K562 (cell line): ENCODE results near the gene FAM43B. TPM values are rescaled to one million over a fixed set of nuclear protein-coding genes. Genes with fewer than 3 reads are reported as not detected.

Source experiments
- ATAC-seq: fragments of 200-7000 bp; cut with Tn5 transposase; 3 replicates; pipeline ENCODE4 v1.9.1; 2020; ENCODE audit warnings: moderate library complexity
- BruUV-seq: library from RNA; stranded (reverse); fragments of 400-500 nt; replicated peaks from 2 replicates; lab custom pipeline; 2021; lab: Mats Ljungman, UMichigan
- CTCF ChIA-PET: fragments of 300-600 bp; formaldehyde crosslinking; extraction: SDS; loops from one replicate; lab custom pipeline; 2021; ENCODE audit warnings: low intra/inter-chr PET ratio; lab: Yijun Ruan, JAX
- POLR2A ChIA-PET: fragments of 300-600, 350-650 bp; sonication (Branson Sonifier 250); formaldehyde crosslinking; extraction: SDS; loops from one replicate; lab custom pipeline; 2021; ENCODE audit warnings: antibody characterized with exemption, inconsistent platforms; lab: Yijun Ruan, JAX
- DNase-seq, 4 experiments: peaks; one replicate each; pipeline versions ENCODE4 v3.0.0 to v3.0.0-alpha.2; 2011 to 2018; ENCODE audit warnings: low spot score in 3 of 4, mixed read lengths in 3 of 4; ENCODE audit errors: extremely low read depth in 1 of 4
- FAIRE-seq: peaks from 2 replicates; lab custom pipeline; 2011; peaks lifted over from hg19 to GRCh38; lab: Jason Lieb, UNC
- H2AFZ ChIP-seq: 2 replicates; pipeline ENCODE4 v1.6.0; 2011; ENCODE audit warnings: low read depth, low read length, control low read depth, inconsistent platforms
- H3K27ac ChIP-seq: fragments of 200-600 bp; 3 replicates; pipeline ENCODE4 v1.8.0; 2011; ENCODE audit warnings: low read depth, mild to moderate bottlenecking, control low read depth, inconsistent platforms, low read length, moderate library complexity, mixed read lengths; ENCODE audit errors: extremely low read depth
- H3K27me3 ChIP-seq, 2 experiments: fragments of 300-600 bp in 1 of 2; 2 replicates in 1 of 2; 3 replicates in 1 of 2; pipeline versions ENCODE4 v1.6.0 to v1.8.0; 2011; ENCODE audit warnings: inconsistent platforms in 2 of 2, low read length in 2 of 2, mild to moderate bottlenecking in 1 of 2, mixed read lengths in 1 of 2, moderate library complexity in 1 of 2; ENCODE audit not compliant: control insufficient read depth in 2 of 2, insufficient read depth in 2 of 2
- H3K36me3 ChIP-seq: fragments of 300-600 bp; 3 replicates; pipeline ENCODE4 v1.8.0; 2011; ENCODE audit warnings: mild to moderate bottlenecking, low read length, inconsistent platforms; ENCODE audit not compliant: control insufficient read depth, insufficient read depth
- H3K4me1 ChIP-seq, 2 experiments: fragments of 200-600 bp in 1 of 2; replicated peaks in 1 of 2; 2 replicates in 1 of 2; 3 replicates in 1 of 2; pipeline versions ENCODE4 v1.5.1 to v1.8.0; 2011; ENCODE audit warnings: inconsistent platforms in 2 of 2, low read length in 2 of 2, mild to moderate bottlenecking in 1 of 2, mixed read lengths in 1 of 2, moderate library complexity in 1 of 2; ENCODE audit not compliant: control insufficient read depth in 2 of 2, insufficient read depth in 2 of 2
- H3K4me2 ChIP-seq: 2 replicates; pipeline ENCODE4 v1.6.1; 2011; ENCODE audit warnings: low read length, control low read depth, inconsistent platforms, mixed read lengths; ENCODE audit not compliant: insufficient read depth
- H3K4me3 ChIP-seq: fragments of 200-600 bp; sonication (generic), shearing (Covaris generic); 2 replicates; pipeline ENCODE4 v1.5.1; 2016; ENCODE audit warnings: control low read depth, inconsistent platforms
- H3K79me2 ChIP-seq: fragments of 200-600 bp; 3 replicates; pipeline ENCODE4 v1.8.0; 2011; ENCODE audit warnings: low read length, inconsistent platforms; ENCODE audit not compliant: control insufficient read depth, insufficient read depth
- H3K9ac ChIP-seq, 2 experiments: 2 replicates each; pipeline versions ENCODE4 v1.6.0 to v1.6.1; 2011; ENCODE audit warnings: low read depth in 2 of 2, low read length in 2 of 2, control low read depth in 1 of 2, inconsistent platforms in 1 of 2, mild to moderate bottlenecking in 1 of 2, mixed read lengths in 1 of 2; ENCODE audit not compliant: insufficient read depth in 1 of 2
- H3K9me1 ChIP-seq: one replicate; pipeline ENCODE4 v1.6.0; 2011; ENCODE audit warnings: inconsistent platforms, mild to moderate bottlenecking, low read length, moderate library complexity; ENCODE audit not compliant: control insufficient read depth, insufficient read depth
- H3K9me3 ChIP-seq: replicated peaks from 2 replicates; pipeline ENCODE4 v1.5.1; 2011; ENCODE audit warnings: low read depth, low read length, inconsistent platforms; ENCODE audit not compliant: control insufficient read depth, insufficient read depth
- H4K20me1 ChIP-seq: replicated peaks from 2 replicates; pipeline ENCODE4 v1.6.1; 2011; ENCODE audit warnings: low read length, inconsistent platforms, mixed read lengths; ENCODE audit not compliant: control insufficient read depth, insufficient read depth
- ATF1 ChIP-seq, 2 experiments: fragments of 450-650 bp in 1 of 2; IDR thresholded peaks; 2 replicates each; pipeline ENCODE4 v1.6.1; 2016; ENCODE audit warnings: missing compliant biosample characterization in 1 of 2, missing genetic modification characterization in 1 of 2
- BCOR ChIP-seq: fragments of 450-650 bp; IDR thresholded peaks from 2 replicates; pipeline ENCODE4 v1.6.1; 2016
- CREM ChIP-seq: IDR thresholded peaks from 2 replicates; pipeline ENCODE4 v1.6.1; 2014; ENCODE audit warnings: antibody characterized with exemption, low read depth
- KLF1 ChIP-seq: fragments of 450-650 bp; IDR thresholded peaks from 2 replicates; pipeline ENCODE4 v1.6.1; 2016; ENCODE audit warnings: missing genetic modification characterization, missing compliant biosample characterization
- MED1 ChIP-seq: sonication (generic); formaldehyde crosslinking; IDR thresholded peaks from 2 replicates; pipeline ENCODE4 v1.8.1; 2023; ENCODE audit warnings: missing genetic modification reagents, borderline replicate concordance
- POLR3G ChIP-seq: IDR thresholded peaks from 2 replicates; pipeline ENCODE4 v1.6.1; 2011; ENCODE audit not compliant: insufficient read length, insufficient replicate concordance; ENCODE audit errors: extremely low read depth
- RBM39 ChIP-seq: fragments of 200-400 bp; formaldehyde crosslinking; optimal IDR thresholded peaks from 2 replicates; pipeline ENCODE3; 2018; ENCODE audit warnings: low read depth, low read length
- RHOXF2B ChIP-seq: fragments of 250-450 bp; sonication (Bioruptor Pico); conservative IDR thresholded peaks from 2 replicates; pipeline ENCODE4 v1.5.1; 2021
- TAL1 ChIP-seq: fragments of 450-650 bp; IDR thresholded peaks from 2 replicates; pipeline ENCODE4 v1.6.1; 2016; ENCODE audit warnings: mild to moderate bottlenecking
- ZNF431 ChIP-seq: sonication (generic); formaldehyde crosslinking; IDR thresholded peaks from 2 replicates; pipeline ENCODE4 v1.8.0; 2022; ENCODE audit warnings: mild to moderate bottlenecking, missing genetic modification reagents
- WGBS: fragments of 100-300 bp; shearing (Covaris generic); methylation state at CpG from one replicate; pipeline ENCODE4 v1.1.6; 2016; ENCODE audit warnings: low coverage, mixed read lengths; ENCODE audit not compliant: insufficient coverage; ENCODE audit errors: missing lambda C conversion rate; 5-methylcytosine and 5-hydroxymethylcytosine counted together
- in situ Hi-C: fragments of 300-500 bp; cut with MboI; formaldehyde crosslinking; loops from 4 replicates; pipeline ENCODE4 v1.15.0; 2018; ENCODE audit warnings: inconsistent platforms, mixed read lengths
- intact Hi-C: fragments of 100-400 bp; cut with micrococcal nuclease; formaldehyde crosslinking; loops from 2 replicates; pipeline ENCODE4 v1.14.2; 2022
- polyA plus RNA-seq, 8 experiments: library from polyadenylated mRNA; depleted of rRNA in 4 of 8; stranded (reverse) in 5 of 8; unstranded in 3 of 8; fragments of >200 nt; fragmentation: Nextera tagmentation in 2 of 8; fragmentation: Illumina TruSeq in 1 of 8; extraction: Ambion mirVana in 2 of 8; extraction: Trizol in 1 of 8; gene quantifications; 2 replicates each; pipeline versions ENCODE4 v1.2.1 to v1.2.3, GENCODE V29; 2011 to 2014; ENCODE audit warnings: inconsistent platforms in 1 of 8, missing spikeins in 1 of 8
- total RNA-seq, 7 experiments: library from RNA; depleted of rRNA in 6 of 7; stranded (reverse); fragments of >200 nt in 6 of 7; fragmentation: Illumina TruSeq in 2 of 7; extraction: Trizol in 2 of 7; gene quantifications; 2 replicates each; pipeline versions ENCODE4 v1.2.1 to v1.2.3, GENCODE V29; 2011 to 2021; ENCODE audit warnings: low replicate concordance in 1 of 7

FAM43B gene
- total and polyA plus RNA-seq, 9 of the 15 experiments (the other 6 are each of a cell fraction or from before 2014, with no cell fraction given), result not detected

DNA sequence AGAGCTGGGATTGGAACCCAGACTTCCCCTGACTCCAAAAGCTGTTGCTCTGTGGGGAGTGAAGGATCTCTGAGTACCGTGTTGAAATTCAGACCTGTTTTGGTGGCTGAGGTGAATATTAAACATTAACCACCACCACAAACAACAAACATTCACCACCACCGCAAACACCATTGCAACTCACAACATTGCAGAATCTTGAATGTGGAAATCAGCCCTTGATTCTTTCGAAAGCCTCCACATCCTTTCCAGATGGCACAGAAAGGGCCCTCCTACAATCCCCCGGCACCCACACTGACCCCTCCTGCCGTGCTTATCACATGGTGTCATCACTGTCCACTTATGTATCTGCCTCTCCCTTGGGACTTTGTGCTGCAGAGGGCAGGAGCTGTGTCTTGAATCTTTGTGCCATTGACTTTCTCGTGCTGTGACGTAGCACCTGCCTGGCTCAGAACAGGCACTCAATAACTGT, 38.0 kb downstream of the FAM43B start:
- FAIRE-seq (peak; percentile 54), DNase-seq (no peak), ATAC-seq (no peak)
- in situ Hi-C loops, result no loop called here
- H3K4me1 ChIP-seq, result peaks cover 3 to 10% of the 10 kb centered on the region in 2 experiments; a peak in 3 of 5 replicates
- H3K9me3 ChIP-seq, result no peaks in the 10 kb centered on the region
- H3K4me2 ChIP-seq, result no peak overlapping the region
- TF ChIP-seq CREM (0 out of 2 replicates have a peak, but pooled peaks have one; percentile 35), ATF1 (CRISPR knock-in tag; IDR thresholded peaks at IDR 0.05) (no peak), ATF1 (tag; IDR thresholded peaks at IDR 0.05) (peak; percentile 37; the same call in 1 of the 2 replicates), BCOR (no peak), POLR3G (no peak)
- H3K27me3 ChIP-seq, result peaks cover 42 to 72% of the 10 kb centered on the region in 2 experiments
- no TSS peak for BruUV-seq
- WGBS, result 3% methylated on average over 7 of the region's 7 CpGs
- H3K36me3 ChIP-seq, result no peaks in the 10 kb centered on the region
- no peak overlapping the region for H3K9ac ChIP-seq
- ChIA-PET CTCF (no interaction called here), POLR2A (no interaction called here)
- H3K79me2 ChIP-seq, result no peaks in the 10 kb centered on the region
- 0 out of 2 replicates have a peak, but pooled peaks cover 7% of the 10 kb centered on the region for H4K20me1 ChIP-seq
- no peak overlapping the region for H2AFZ ChIP-seq
- H3K4me3 ChIP-seq, result no peak overlapping the region
- no peaks in the 10 kb centered on the region for H3K9me1 ChIP-seq
- H3K27ac ChIP-seq, result no peak overlapping the region
- intact Hi-C loops, result no loop called here

DNA sequence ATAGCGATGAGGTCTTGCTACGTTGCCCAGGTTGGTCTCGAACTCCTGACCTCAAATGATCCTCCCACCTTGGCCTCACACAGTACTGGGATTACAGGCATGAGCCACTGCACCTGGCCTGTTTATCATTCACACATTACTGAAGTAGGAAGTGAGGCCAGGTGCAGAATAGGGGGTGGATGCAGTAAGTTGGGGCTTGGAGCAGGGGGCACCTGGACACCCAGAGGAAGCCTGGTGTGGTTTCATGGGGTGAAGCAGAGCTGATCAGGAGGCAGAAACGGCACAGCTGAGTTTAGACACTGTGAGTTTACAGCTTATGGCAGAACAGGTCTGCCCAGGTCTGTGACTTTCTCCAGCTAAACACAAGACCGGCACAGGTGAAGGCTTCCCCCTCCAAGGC, 41.4 kb downstream of the FAM43B start:
- no peak for TF ChIP-seq ZNF431 (CRISPR knock-in tag)
- TF ChIP-seq RBM39, result no peak
- TF ChIP-seq KLF1, result no peak
- no peak for TF ChIP-seq RHOXF2B (CRISPR knock-in tag)
- TF ChIP-seq TAL1, result no peak
- TF ChIP-seq MED1, result no peak
- no peak overlapping the region for H3K4me2 ChIP-seq
- H3K36me3 ChIP-seq, result no peaks in the 10 kb centered on the region
- peak overlapping the region in 1 of 2 experiments; percentile 6; a peak in 1 of 4 replicates for H3K9ac ChIP-seq
- BruUV-seq, result no TSS peak
- ChIA-PET CTCF (interaction anchor here (0.6 kb wide), 1 partner anchor 46 kb away, joined by 3 read pairs; no protein-coding TSS in a partner anchor), POLR2A (interaction anchor here (0.5 to 0.9 kb wide), 2 partner anchors 15 to 93 kb away, joined by 3 to 4 read pairs; no protein-coding TSS in a partner anchor)
- H3K27ac ChIP-seq, result no peak overlapping the region
- in situ Hi-C loops, result no loop called here
- peaks cover 39 to 69% of the 10 kb centered on the region in 2 experiments for H3K27me3 ChIP-seq
- no peaks in the 10 kb centered on the region for H3K9me1 ChIP-seq
- FAIRE-seq (no peak), ATAC-seq (no peak), DNase-seq (no peak)
- H3K4me1 ChIP-seq, result peaks cover under 1 to 6% of the 10 kb centered on the region in 2 experiments; a peak in 3 of 5 replicates
- H2AFZ ChIP-seq, result no peak overlapping the region
- no peaks in the 10 kb centered on the region for H3K79me2 ChIP-seq
- intact Hi-C loops, result no loop called here
- 6% methylated on average over 5 of the region's 5 CpGs for WGBS
- no peaks in the 10 kb centered on the region for H3K9me3 ChIP-seq
- H4K20me1 ChIP-seq, result 0 out of 2 replicates have a peak, but pooled peaks cover 7% of the 10 kb centered on the region
- H3K4me3 ChIP-seq, result no peak overlapping the region
